ENCODE results near the gene ZFR2.
A peak's percentile ranks its signal among the peaks of the same experiment; 100 is the strongest.
"Not testable (repeated sequence)": the region's sequence is repeated elsewhere in the genome, so short reads cannot be mapped to it uniquely, and the experiment has no call there.

The ZFR2 gene

DNA sequence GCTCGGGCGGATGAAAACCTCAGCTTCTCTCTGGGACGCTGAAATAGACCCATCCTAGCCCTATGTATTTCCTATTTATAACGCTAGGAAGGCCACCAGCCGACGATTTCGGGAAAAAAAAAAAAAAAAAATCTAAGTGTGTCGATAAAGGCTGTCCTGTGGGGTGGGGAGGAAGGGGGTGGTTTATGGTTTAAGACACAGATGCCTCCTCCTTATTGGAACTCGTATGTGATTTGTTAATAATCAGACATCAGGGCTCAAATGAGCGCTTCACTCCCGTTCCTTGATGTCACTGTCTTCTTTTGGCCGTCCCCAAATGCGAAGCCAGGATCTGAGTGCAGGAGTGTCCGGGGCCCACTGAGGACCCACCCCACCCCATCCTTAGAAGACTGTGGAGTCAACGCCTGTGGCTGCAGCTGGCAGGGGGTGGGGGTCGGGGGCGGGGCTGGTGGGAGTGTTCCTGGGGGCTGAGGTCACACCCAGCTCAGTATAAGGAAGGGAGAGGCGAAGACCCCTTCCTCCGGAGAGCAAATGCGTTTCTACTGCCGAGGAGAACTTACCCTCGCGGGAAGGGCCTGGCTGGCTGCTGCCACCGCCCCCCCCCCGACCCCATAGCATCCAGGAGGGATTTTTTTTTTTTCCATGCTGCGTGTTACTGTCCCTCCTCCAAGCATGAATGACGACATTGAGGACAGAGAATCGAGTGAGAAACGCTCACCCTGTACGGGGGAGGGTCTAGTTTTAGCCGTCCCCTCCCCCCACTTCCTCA is 12.6 kb upstream of the ZFR2 start:
- Histone ChIP-seq H3K4me3 (ENCODE audit: low read depth, low read length) (peak overlapping the region; percentile 90), H3K36me3 (peaks cover 7% of the 10 kb centered on the region; the same call in 1 of the 2 replicates), H3K9me3 (no peaks in the 10 kb centered on the region), H3K27me3 (no peaks in the 10 kb centered on the region), H3K4me1 (peaks cover 3% of the 10 kb centered on the region; the same call in 1 of the 2 replicates)
- TF ChIP-seq, protein P1, sequence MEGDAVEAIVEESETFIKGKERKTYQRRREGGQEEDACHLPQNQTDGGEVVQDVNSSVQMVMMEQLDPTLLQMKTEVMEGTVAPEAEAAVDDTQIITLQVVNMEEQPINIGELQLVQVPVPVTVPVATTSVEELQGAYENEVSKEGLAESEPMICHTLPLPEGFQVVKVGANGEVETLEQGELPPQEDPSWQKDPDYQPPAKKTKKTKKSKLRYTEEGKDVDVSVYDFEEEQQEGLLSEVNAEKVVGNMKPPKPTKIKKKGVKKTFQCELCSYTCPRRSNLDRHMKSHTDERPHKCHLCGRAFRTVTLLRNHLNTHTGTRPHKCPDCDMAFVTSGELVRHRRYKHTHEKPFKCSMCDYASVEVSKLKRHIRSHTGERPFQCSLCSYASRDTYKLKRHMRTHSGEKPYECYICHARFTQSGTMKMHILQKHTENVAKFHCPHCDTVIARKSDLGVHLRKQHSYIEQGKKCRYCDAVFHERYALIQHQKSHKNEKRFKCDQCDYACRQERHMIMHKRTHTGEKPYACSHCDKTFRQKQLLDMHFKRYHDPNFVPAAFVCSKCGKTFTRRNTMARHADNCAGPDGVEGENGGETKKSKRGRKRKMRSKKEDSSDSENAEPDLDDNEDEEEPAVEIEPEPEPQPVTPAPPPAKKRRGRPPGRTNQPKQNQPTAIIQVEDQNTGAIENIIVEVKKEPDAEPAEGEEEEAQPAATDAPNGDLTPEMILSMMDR (IDR thresholded peaks at IDR 0.05; ENCODE audit: low read depth, low read length) = peak; percentile 10; the same call in 1 of the 2 replicates
- peak; percentile 34 for DNase-seq

DNA sequence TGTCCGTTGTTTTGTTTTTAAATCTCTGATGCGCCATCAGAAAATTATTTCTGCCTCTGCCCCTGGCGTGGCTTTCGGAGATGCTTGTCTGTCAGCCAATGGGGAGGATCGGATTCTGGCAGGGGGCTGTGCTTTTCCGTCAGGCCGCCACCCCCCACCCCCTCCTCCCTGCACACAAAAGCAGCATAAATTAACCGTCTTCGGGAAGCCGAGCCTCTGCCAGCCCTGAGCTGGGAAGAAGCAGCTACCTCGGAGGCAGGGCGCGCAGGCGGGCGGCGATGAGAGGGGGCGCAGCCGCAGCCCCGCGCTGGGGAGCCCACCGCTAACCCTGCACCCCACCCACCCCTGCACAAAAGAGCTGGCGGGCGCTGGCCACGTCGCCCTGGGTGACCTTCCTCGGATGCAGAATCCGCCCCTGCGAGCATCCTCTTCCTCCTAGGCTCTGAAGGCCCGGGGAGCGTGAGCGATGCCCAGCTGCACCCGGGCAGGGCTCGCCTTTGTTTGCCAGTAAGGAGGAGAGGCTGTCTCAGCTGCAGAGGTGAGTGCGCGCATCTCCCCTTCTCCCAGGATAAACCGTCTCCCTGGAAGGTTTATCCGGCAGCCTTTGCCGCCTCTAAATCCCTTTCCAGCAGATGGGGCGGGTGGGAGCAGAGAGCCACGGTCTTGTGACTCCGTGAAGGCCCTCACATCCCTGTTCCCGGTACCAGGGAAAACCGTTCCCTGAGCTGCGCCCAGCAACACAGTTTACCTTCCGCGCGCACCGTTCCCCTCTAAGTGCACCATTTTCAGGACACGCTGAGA is 11.8 kb upstream of the ZFR2 start, which contains the start of gene ATCAY:
ATCAY (plus strand) TSS at position 215 of the 801 bp plus-strand sequence. CDS start 5,083 bp downstream, outside the sequence.
- TF ChIP-seq, protein P1 (IDR thresholded peaks at IDR 0.05; ENCODE audit: low read depth, low read length) = no peak
- DNase-seq = peak; percentile 87
- no peaks in the 10 kb centered on the region for H3K27me3 ChIP-seq

GRCh38 chr19:3879656-3880055 is 10.8 kb upstream of the ZFR2 start:
- Histone ChIP-seq H3K9me3 (no peaks in the 10 kb centered on the region), H3K36me3 (peaks cover 3% of the 10 kb centered on the region; the same call in 1 of the 2 replicates), H3K4me3 (ENCODE audit: low read depth, low read length) (no peak overlapping the region), H3K27me3 (no peaks in the 10 kb centered on the region), H3K4me1 (peaks cover 3% of the 10 kb centered on the region; the same call in 1 of the 2 replicates)
- no peak for DNase-seq
- TF ChIP-seq, protein P1 (IDR thresholded peaks at IDR 0.05; ENCODE audit: low read depth, low read length) = peak; percentile 44

More for the DNA sequence above, 11.8 kb upstream of the ZFR2 start, which contains the start of gene ATCAY:
- peaks cover 3% of the 10 kb centered on the region; the same call in 1 of the 2 replicates for H3K4me1 ChIP-seq
- H3K4me3 ChIP-seq (ENCODE audit: low read depth, low read length) = peak within 1 kb of the TSS; percentile 90
- H3K9me3 ChIP-seq = no peaks in the 10 kb centered on the region
- peaks cover 3% of the 10 kb centered on the region; the same call in 1 of the 2 replicates for H3K36me3 ChIP-seq

DNA sequence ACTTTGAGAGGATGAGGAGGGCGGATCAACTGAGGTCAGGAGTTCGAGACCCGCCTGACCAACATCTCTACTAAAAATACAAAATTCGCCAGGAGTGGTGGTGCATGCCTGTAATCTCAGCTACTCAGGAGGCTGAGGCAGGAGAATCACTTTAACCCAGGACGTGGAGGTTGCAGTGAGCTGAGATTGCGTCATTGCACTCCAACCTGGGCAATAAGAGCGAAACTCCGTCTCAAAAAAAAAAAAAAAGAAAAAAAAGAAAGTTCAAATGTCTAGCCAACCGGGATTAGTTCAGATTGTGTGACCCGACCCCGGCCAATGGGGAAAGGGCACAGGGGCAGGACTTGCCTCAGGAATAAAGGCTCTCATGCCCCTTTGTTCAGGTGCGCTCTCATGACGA is 5.9 kb upstream of the ZFR2 start:
- H3K36me3 ChIP-seq = not testable (repeated sequence)

GRCh38 chr19:3873151-3873550 is 4.3 kb upstream of the ZFR2 start:
- H3K27me3 ChIP-seq = no peaks in the 10 kb centered on the region
- no peaks in the 10 kb centered on the region for H3K9me3 ChIP-seq
- H3K4me3 ChIP-seq (ENCODE audit: low read depth, low read length) = no peak overlapping the region
- peaks cover 3% of the 10 kb centered on the region; the same call in 1 of the 2 replicates for H3K4me1 ChIP-seq
- TF ChIP-seq, protein P1 (IDR thresholded peaks at IDR 0.05; ENCODE audit: low read depth, low read length) = no peak
- no peaks in the 10 kb centered on the region for H3K36me3 ChIP-seq
- peak; percentile 52 for DNase-seq

More for the DNA sequence above, 5.9 kb upstream of the ZFR2 start:
- H3K4me3 ChIP-seq (ENCODE audit: low read depth, low read length); H3K9me3 ChIP-seq; H3K27me3 ChIP-seq; DNase-seq; H3K4me1 ChIP-seq: not testable (repeated sequence)

- TF ChIP-seq, protein P1 (IDR thresholded peaks at IDR 0.05; ENCODE audit: low read depth, low read length) = no peak
- no peak overlapping the region for H3K4me3 ChIP-seq (ENCODE audit: low read depth, low read length)
- H3K27me3 ChIP-seq = no peaks in the 10 kb centered on the region
- H3K36me3 ChIP-seq = no peaks in the 10 kb centered on the region
- no peaks in the 10 kb centered on the region for H3K9me3 ChIP-seq
- H3K4me1 ChIP-seq = no peaks in the 10 kb centered on the region; the same call in 1 of the 2 replicates
- DNase-seq = no peak
These were observed 668 bp downstream of the ZFR2 start for GRCh38 chr19:3867971-3868769.
